ENCODE results near the gene MYF5. TPM values are rescaled to one million over a fixed set of nuclear protein-coding genes. Genes with fewer than 3 reads are reported as not detected.

MYF5 gene
- total and polyA plus RNA-seq, 2 donors (not counting 3 experiments of a cell fraction or from before 2014, with no cell fraction given), result not detected

DNA sequence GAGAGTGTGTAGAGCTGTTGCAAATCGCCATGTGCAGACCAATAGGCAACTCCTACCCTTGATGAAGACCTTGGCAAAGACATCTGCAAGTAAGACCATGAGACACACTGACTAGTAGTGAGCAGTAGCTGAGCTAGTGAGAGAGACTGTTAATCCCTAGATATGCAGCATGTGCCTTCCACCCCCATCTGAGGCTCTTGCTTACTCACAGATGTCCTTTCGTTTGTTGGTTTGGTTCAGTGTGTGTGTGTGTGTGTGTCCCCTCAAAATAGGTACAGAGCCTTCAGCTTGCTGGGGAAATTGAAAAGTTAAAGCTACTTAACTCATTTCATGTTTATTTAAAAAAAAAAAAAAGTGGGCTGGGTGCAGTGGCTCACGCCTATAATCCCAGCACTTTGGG, 37.6 kb downstream of the MYF5 start:
- DNase-seq (ENCODE audit: low read depth, low spot score) (no peak), FAIRE-seq (no peak)
- no peak for TF ChIP-seq GATA2 (IDR thresholded peaks at IDR 0.05; ENCODE audit: insufficient read depth, insufficient read length, low read depth, low read length)
- TF ChIP-seq JUN (IDR thresholded peaks at IDR 0.05; ENCODE audit: borderline replicate concordance, insufficient read depth, insufficient read length, low read depth), result no peak
- no peak for TF ChIP-seq FOS (IDR thresholded peaks at IDR 0.05; ENCODE audit: borderline replicate concordance, insufficient read depth, low read length)
- TF ChIP-seq, protein P1, sequence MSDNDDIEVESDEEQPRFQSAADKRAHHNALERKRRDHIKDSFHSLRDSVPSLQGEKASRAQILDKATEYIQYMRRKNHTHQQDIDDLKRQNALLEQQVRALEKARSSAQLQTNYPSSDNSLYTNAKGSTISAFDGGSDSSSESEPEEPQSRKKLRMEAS (IDR thresholded peaks at IDR 0.05; ENCODE audit: insufficient read depth, insufficient read length), result no peak
- no peak for TF ChIP-seq MYC (IDR thresholded peaks at IDR 0.05; ENCODE audit: low read depth, low read length)
- TF ChIP-seq POLR2AphosphoS5 (IDR thresholded peaks at IDR 0.05; ENCODE audit: insufficient read depth, low read depth, low read length), result no peak
- TF ChIP-seq EZH2 (IDR thresholded peaks at IDR 0.05; ENCODE audit: borderline replicate concordance, low read depth, low read length, severe bottlenecking), result no peak
- no peak for TF ChIP-seq POLR2A (IDR thresholded peaks at IDR 0.05; ENCODE audit: low read depth, low read length)
- TF ChIP-seq, protein P2, sequence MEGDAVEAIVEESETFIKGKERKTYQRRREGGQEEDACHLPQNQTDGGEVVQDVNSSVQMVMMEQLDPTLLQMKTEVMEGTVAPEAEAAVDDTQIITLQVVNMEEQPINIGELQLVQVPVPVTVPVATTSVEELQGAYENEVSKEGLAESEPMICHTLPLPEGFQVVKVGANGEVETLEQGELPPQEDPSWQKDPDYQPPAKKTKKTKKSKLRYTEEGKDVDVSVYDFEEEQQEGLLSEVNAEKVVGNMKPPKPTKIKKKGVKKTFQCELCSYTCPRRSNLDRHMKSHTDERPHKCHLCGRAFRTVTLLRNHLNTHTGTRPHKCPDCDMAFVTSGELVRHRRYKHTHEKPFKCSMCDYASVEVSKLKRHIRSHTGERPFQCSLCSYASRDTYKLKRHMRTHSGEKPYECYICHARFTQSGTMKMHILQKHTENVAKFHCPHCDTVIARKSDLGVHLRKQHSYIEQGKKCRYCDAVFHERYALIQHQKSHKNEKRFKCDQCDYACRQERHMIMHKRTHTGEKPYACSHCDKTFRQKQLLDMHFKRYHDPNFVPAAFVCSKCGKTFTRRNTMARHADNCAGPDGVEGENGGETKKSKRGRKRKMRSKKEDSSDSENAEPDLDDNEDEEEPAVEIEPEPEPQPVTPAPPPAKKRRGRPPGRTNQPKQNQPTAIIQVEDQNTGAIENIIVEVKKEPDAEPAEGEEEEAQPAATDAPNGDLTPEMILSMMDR (IDR thresholded peaks at IDR 0.05; ENCODE audit: extremely low read depth in 1 of 2, insufficient read depth in 1 of 2, low read depth in 1 of 2, low read length in 2 of 2), result no peak
- Histone ChIP-seq H3K27me3 (ENCODE audit: control insufficient read depth in 2 of 2, insufficient read depth in 2 of 2, low read length in 2 of 2) (no peaks in the 10 kb centered on the region), H3K79me2 (ENCODE audit: control insufficient read depth, insufficient read depth, low read length) (no peaks in the 10 kb centered on the region), H4K20me1 (replicated peaks; ENCODE audit: control insufficient read depth, extremely low read depth, insufficient read depth, low read length) (no peaks in the 10 kb centered on the region), H2AFZ (ENCODE audit: low read depth, low read length) (no peak overlapping the region), H3K4me1 (ENCODE audit: control insufficient read depth, extremely low read depth, insufficient read depth, low read length) (no peaks in the 10 kb centered on the region), H3K9me1 (replicated peaks; ENCODE audit: control insufficient read depth, extremely low read depth, insufficient read depth, low read length) (no peaks in the 10 kb centered on the region), H3K36me3 (ENCODE audit: control insufficient read depth in 2 of 2, extremely low read depth in 1 of 2, insufficient read depth in 2 of 2, low read length in 2 of 2) (no peaks in the 10 kb centered on the region), H3K9me3 (replicated peaks; ENCODE audit: control insufficient read depth, insufficient read depth, low read length) (no peaks in the 10 kb centered on the region), H3K4me2 (ENCODE audit: insufficient read depth, low read length) (no peak overlapping the region), H3K4me3 (replicated peaks in 1 of 3; ENCODE audit: insufficient read depth in 1 of 3, low read depth in 1 of 3, low read length in 3 of 3) (no peak overlapping the region), H3K9ac (replicated peaks; ENCODE audit: extremely low read depth, insufficient read depth, low read length) (no peak overlapping the region), H3K27ac (ENCODE audit: insufficient read depth, low read depth, low read length) (no peak overlapping the region)
- ChIA-PET POLR2A (no interaction called here), CTCF (interaction anchor here (0.6 kb wide), 1 partner anchor 330 kb away, joined by 3 read pairs; no protein-coding TSS in a partner anchor)
- intact Hi-C loops (cut with micrococcal nuclease) (no loop called here), dilution Hi-C loops (cut with MboI; ENCODE audit: extremely low pct_ligation_motif_present, low sequenced_read_pairs) (no loop called here)
- no TSS peak for BruUV-seq (replicated peaks)
